Neural crest cell (in vitro differentiated cells): ENCODE measurements around the gene SMLR1. TPM values are rescaled to one million over a fixed set of nuclear protein-coding genes. Genes with fewer than 3 reads are reported as not detected.

Experiments
- DNase-seq: peaks from one replicate; pipeline ENCODE4 v3.0.0; 2021; ENCODE audit warnings: low read depth, mixed read lengths, low spot score
- H3K27ac Mint-ChIP-seq: one replicate; pipeline ENCODE4 v1.8.0; 2021; ENCODE audit warnings: mild to moderate bottlenecking, mixed read lengths; ENCODE audit not compliant: unreplicated experiment
- H3K27me3 Mint-ChIP-seq: 2 replicates; pipeline ENCODE4 v1.8.0; 2021; ENCODE audit warnings: low read depth, mild to moderate bottlenecking, mixed read lengths
- H3K36me3 Mint-ChIP-seq: 2 replicates; pipeline ENCODE4 v1.8.0; 2021; ENCODE audit warnings: low read depth, mild to moderate bottlenecking, mixed read lengths
- H3K4me1 Mint-ChIP-seq: 2 replicates; pipeline ENCODE4 v1.8.0; 2021; ENCODE audit warnings: mixed read lengths
- H3K4me3 Mint-ChIP-seq: one replicate; pipeline ENCODE4 v1.8.0; 2021; ENCODE audit warnings: mild to moderate bottlenecking, mixed read lengths
- H3K9me3 Mint-ChIP-seq: 2 replicates; pipeline ENCODE4 v1.8.0; 2021; ENCODE audit warnings: mixed read lengths
- CTCF ChIP-seq: fragments of 200-600 bp; sonication (generic); conservative IDR thresholded peaks from 2 replicates; pipeline ENCODE4 v1.5.0; 2021; ENCODE audit warnings: antibody characterized with exemption, mild to moderate bottlenecking
- total RNA-seq: library from RNA; stranded (reverse); gene quantifications from 2 replicates; pipeline ENCODE4 v1.2.1, GENCODE V29; 2021

Gene SMLR1
- total RNA-seq, 1 donor from 2014 or later, result not detected

GRCh38 chr6:130783416-130784107 is 43.6 kb upstream of the SMLR1 start:
- H3K27ac Mint-ChIP-seq, result no peak overlapping the region
- DNase-seq, result no peak
- no peaks in the 10 kb centered on the region for H3K27me3 Mint-ChIP-seq
- H3K36me3 Mint-ChIP-seq, result no peaks in the 10 kb centered on the region
- H3K4me3 Mint-ChIP-seq, result no peak overlapping the region
- TF ChIP-seq CTCF, result no peak
- H3K4me1 Mint-ChIP-seq, result no peaks in the 10 kb centered on the region
- H3K9me3 Mint-ChIP-seq, result no peaks in the 10 kb centered on the region

- Mint-ChIP-seq H3K4me1 (no peaks in the 10 kb centered on the region), H3K27me3 (no peaks in the 10 kb centered on the region), H3K4me3 (no peak overlapping the region), H3K27ac (no peak overlapping the region), H3K36me3 (no peaks in the 10 kb centered on the region), H3K9me3 (peaks cover 5% of the 10 kb centered on the region)
- no peak for DNase-seq
- no peak for TF ChIP-seq CTCF
These were observed 39.3 kb upstream of the SMLR1 start for GRCh38 chr6:130787726-130788500.

GRCh38 chr6:130788954-130789353 is 38.3 kb upstream of the SMLR1 start:
- no peaks in the 10 kb centered on the region for H3K27me3 Mint-ChIP-seq
- no peak overlapping the region for H3K27ac Mint-ChIP-seq
- H3K9me3 Mint-ChIP-seq, result peaks cover 5% of the 10 kb centered on the region
- H3K4me1 Mint-ChIP-seq, result no peaks in the 10 kb centered on the region
- H3K4me3 Mint-ChIP-seq, result no peak overlapping the region
- no peak for TF ChIP-seq CTCF
- no peak for DNase-seq
- H3K36me3 Mint-ChIP-seq, result no peaks in the 10 kb centered on the region

- no peak overlapping the region for H3K27ac Mint-ChIP-seq
- H3K4me3 Mint-ChIP-seq, result no peak overlapping the region
- DNase-seq, result no peak
- no peak for TF ChIP-seq CTCF
- H3K27me3 Mint-ChIP-seq, result no peaks in the 10 kb centered on the region
- peaks cover 12% of the 10 kb centered on the region for H3K9me3 Mint-ChIP-seq
- peaks cover 5% of the 10 kb centered on the region for H3K4me1 Mint-ChIP-seq
- H3K36me3 Mint-ChIP-seq, result peaks cover 2% of the 10 kb centered on the region
These were observed 33.1 kb upstream of the SMLR1 start for GRCh38 chr6:130794010-130794697.

- Mint-ChIP-seq H3K36me3 (peaks cover 6% of the 10 kb centered on the region), H3K27ac (no peak overlapping the region), H3K4me1 (peaks cover 5% of the 10 kb centered on the region), H3K27me3 (no peaks in the 10 kb centered on the region), H3K4me3 (no peak overlapping the region), H3K9me3 (peaks cover 13% of the 10 kb centered on the region)
- no peak for DNase-seq
- no peak for TF ChIP-seq CTCF
These were observed 32.5 kb upstream of the SMLR1 start for GRCh38 chr6:130794738-130795137.
